SJSA1 (cell line): Measurements from ENCODE around the gene KRT34. TPM values are rescaled to one million over a fixed set of nuclear protein-coding genes. Genes with fewer than 3 reads are reported as not detected.
A peak's percentile ranks its signal among the peaks of the same experiment; 100 is the strongest.
"Not testable (repeated sequence)": the region's sequence is repeated elsewhere in the genome, so short reads cannot be mapped to it uniquely, and the experiment has no call there.

Experiments used
- DNase-seq, 2 experiments: peaks; one replicate each; pipeline ENCODE4 v3.0.0-alpha.2; 2015 to 2020; ENCODE audit warnings: low spot score in 2 of 2, low read depth in 1 of 2
- H3K27ac ChIP-seq: fragments of 250-450 bp; sonication (Bioruptor Pico); 2 replicates; pipeline ENCODE4 v1.5.1; 2020; ENCODE audit warnings: mild to moderate bottlenecking, moderate library complexity
- H3K27me3 ChIP-seq: fragments of 250-450 bp; sonication (Bioruptor Pico); replicated peaks from 2 replicates; pipeline ENCODE4 v1.5.1; 2020; ENCODE audit warnings: mild to moderate bottlenecking, moderate library complexity
- H3K36me3 ChIP-seq: fragments of 250-450 bp; sonication (Bioruptor Pico); 2 replicates; pipeline ENCODE4 v1.5.1; 2020; ENCODE audit warnings: mild to moderate bottlenecking
- H3K4me1 ChIP-seq: fragments of 250-450 bp; sonication (Bioruptor Pico); replicated peaks from 2 replicates; pipeline ENCODE4 v1.6.1; 2021; ENCODE audit warnings: mild to moderate bottlenecking
- H3K4me3 ChIP-seq: fragments of 250-450 bp; sonication (Bioruptor Pico); 2 replicates; pipeline ENCODE4 v1.5.1; 2020; ENCODE audit warnings: mild to moderate bottlenecking
- H3K9me3 ChIP-seq: fragments of 250-450 bp; sonication (Bioruptor Pico); replicated peaks from 2 replicates; pipeline ENCODE4 v1.5.1; 2020; ENCODE audit warnings: mild to moderate bottlenecking
- total RNA-seq: library from RNA; depleted of rRNA; stranded (reverse); fragments of >200 nt; shearing (Covaris generic); gene quantifications from 2 replicates; pipeline ENCODE4 v1.2.3, GENCODE V29; 2014

The KRT34 gene
- total RNA-seq, 1 experiment from 2014 or later: 0.84 TPM

DNA sequence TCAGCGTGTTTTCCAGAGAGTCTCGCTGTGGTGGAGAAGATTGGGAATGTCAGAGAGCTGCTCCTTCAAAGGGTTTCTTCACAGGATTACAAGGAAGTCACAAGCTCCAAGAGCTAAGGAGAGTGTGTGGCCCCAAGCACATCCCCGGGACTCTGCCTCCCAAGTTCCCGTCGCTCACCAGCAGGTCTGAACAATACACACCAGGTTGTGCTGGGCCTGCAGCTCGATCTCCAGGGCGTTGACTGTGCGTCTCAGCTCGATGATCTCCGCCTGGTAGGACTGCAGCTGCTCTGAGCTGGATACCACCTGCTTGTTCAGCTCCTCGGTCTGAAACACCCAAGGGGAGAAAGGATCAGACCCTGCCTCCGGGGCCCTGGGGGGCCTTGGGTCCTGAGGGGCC lies 12.9 kb upstream of the KRT34 start:
- H3K4me1 ChIP-seq, H3K27me3 ChIP-seq, H3K27ac ChIP-seq, H3K36me3 ChIP-seq, H3K9me3 ChIP-seq, H3K4me3 ChIP-seq, DNase-seq: not testable (repeated sequence)

DNA sequence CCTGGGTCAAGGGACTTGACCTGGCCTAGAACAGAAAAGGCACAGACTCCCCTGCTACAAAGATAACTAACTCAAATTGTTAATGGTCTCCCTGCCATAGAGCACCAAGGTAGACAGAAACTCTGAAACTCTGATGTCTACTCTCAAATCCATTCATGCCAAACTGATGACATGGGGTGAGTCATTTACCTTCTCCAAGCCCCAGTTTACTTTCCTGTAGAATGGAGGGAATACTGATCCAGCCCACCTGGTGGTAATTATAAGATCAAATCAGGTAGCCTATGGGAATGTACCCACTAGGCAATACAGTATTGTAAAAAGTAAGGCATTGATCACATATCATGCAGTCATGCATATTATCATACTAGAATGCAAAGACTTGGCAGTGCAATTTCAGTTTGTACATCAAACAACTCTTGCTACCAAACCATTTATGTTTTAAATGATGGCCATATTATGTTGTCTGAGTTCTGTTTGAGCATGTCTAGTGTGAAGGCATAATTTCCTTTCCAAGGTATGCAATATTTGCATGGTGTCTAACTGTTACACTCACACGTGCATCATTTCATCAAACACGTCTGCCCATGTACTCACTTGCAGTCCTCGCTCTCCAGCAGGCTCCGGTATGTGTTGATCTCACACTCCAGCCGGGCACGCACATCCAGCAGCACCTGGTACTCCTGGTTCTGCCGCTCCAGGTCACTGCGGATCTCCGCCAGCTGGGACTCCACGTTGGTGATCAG lies 12.3 kb upstream of the KRT34 start:
- DNase-seq: no peak
- Histone ChIP-seq H3K4me3 (no peak overlapping the region), H3K9me3 (no peaks in the 10 kb centered on the region), H3K27ac (no peak overlapping the region), H3K36me3 (no peaks in the 10 kb centered on the region), H3K4me1 (peaks cover 5% of the 10 kb centered on the region; the same call in 1 of the 2 replicates), H3K27me3 (no peaks in the 10 kb centered on the region)

DNA sequence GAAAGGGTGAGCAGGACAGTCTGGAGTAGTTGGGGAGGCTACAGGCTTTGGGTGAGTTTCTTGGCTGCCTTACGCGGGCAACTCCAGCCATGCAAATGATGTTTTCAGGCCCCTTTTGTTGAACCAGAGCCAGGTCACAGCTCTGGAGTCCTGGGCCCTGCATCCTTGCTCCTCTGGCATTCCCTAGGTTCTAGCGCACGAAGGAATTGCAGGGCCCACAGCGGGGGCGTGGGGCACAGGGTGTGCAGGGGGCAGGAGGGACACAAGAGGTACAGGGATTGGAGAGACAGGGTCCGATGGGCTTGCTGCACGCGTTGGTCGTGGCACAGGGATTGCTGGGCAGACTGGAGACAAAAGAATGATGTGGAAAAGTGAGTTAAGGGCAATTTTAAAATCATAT lies 11.7 kb upstream of the KRT34 start:
- Histone ChIP-seq H3K27me3 (no peaks in the 10 kb centered on the region), H3K36me3 (no peaks in the 10 kb centered on the region), H3K4me1 (peaks cover 5% of the 10 kb centered on the region; the same call in 1 of the 2 replicates), H3K9me3 (no peaks in the 10 kb centered on the region), H3K27ac (no peak overlapping the region), H3K4me3 (no peak overlapping the region)
- DNase-seq: no peak

DNA sequence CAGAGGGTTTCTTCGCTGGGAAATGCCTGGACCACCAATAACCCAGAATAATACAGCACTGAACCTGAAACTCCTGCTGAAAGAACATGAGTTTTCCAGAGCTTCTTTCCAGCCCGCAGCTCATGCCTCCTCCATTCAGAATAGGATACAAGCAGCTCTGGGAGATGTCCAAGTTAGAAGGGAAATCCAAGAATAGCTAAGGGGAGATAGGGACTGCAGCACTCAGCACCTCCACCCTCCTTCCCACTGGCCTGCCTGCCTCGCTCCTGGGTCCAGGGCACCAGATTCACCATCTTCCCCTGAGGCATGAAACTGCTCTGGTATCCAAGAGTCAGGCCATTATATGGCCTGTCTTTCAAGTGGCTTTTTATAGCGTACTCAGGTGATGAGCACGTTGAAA lies 11.2 kb upstream of the KRT34 start:
- no peak overlapping the region for H3K27ac ChIP-seq
- H3K4me3 ChIP-seq: no peak overlapping the region
- DNase-seq: no peak
- H3K4me1 ChIP-seq: peaks cover 5% of the 10 kb centered on the region; the same call in 1 of the 2 replicates
- no peaks in the 10 kb centered on the region for H3K27me3 ChIP-seq
- no peaks in the 10 kb centered on the region for H3K9me3 ChIP-seq
- H3K36me3 ChIP-seq: no peaks in the 10 kb centered on the region

DNA sequence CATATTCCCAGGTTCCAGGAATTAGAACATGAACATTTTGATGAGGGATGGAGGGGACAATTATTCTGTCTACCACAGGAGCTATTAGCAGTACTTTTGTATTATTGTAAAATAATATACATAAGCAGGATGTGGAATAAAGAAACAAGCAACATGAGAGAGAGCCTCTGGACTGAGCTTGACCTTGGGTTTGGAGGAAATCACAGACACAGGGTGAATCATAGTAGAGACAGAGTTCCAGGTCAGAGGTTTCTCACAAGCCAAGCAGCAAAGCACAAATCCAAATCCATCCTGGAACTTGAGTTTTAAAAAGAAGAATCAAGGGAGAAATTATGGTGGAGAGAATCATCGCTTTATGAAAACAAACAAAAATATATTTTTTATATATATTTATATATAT lies 10.2 kb upstream of the KRT34 start:
- Histone ChIP-seq H3K27me3 (no peaks in the 10 kb centered on the region), H3K9me3 (no peaks in the 10 kb centered on the region), H3K4me3 (no peak overlapping the region), H3K27ac (no peak overlapping the region), H3K36me3 (no peaks in the 10 kb centered on the region), H3K4me1 (peaks cover 5% of the 10 kb centered on the region; the same call in 1 of the 2 replicates)
- DNase-seq: no peak

DNA sequence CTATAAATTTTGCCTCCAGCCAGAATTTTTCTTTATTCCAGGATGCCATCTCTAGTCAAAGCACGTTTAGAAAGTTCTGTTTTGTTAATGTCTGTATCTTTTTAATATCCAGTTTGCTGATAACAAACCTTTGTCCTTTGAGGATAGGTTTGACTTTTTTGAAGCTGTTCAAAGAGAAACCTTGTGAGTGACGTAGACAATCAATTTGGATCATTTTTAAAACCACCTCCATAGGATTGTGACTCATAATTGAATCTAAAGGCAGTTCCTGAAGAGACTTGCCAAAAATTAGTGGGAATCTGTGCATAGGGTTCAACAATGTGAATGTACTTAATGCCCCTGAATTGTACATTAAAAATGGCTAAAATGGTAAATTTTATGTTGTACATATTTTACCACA lies 9.4 kb upstream of the KRT34 start:
- no peaks in the 10 kb centered on the region for H3K36me3 ChIP-seq
- no peaks in the 10 kb centered on the region for H3K9me3 ChIP-seq
- peaks cover 5% of the 10 kb centered on the region; the same call in 1 of the 2 replicates for H3K4me1 ChIP-seq
- no peak for DNase-seq
- H3K27me3 ChIP-seq: no peaks in the 10 kb centered on the region
- no peak overlapping the region for H3K27ac ChIP-seq
- H3K4me3 ChIP-seq: no peak overlapping the region

DNA sequence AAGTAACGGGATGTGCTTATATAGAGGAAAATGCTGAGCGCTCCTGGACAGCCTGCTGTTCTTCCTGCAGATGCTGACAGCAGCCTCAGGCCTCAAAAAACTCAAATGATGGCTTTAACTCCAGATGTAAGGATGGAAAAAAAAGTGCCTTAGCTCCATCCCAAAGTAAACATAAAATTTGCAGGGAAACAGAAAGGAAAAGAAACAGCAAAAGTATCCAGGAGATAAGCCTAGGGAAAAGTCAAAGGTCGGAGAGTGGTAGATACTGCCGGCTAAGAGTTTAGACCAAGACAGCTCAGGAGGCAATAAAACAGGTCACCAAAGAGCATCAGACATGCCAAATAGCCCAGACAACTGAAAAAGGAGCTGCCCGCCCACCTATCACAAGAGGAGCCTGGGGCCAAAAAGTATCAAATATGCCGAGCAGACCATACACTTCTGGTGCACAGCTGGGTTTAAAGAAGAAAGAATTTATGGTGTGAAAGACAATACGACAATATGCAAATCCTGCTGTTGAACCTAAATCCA lies 8.4 kb upstream of the KRT34 start:
- Histone ChIP-seq H3K27ac (no peak overlapping the region), H3K9me3 (0 out of 2 replicates have a peak, but pooled peaks cover 2% of the 10 kb centered on the region), H3K36me3 (no peaks in the 10 kb centered on the region), H3K4me1 (peaks cover 5% of the 10 kb centered on the region; the same call in 1 of the 2 replicates), H3K4me3 (no peak overlapping the region), H3K27me3 (no peaks in the 10 kb centered on the region)
- no peak for DNase-seq

DNA sequence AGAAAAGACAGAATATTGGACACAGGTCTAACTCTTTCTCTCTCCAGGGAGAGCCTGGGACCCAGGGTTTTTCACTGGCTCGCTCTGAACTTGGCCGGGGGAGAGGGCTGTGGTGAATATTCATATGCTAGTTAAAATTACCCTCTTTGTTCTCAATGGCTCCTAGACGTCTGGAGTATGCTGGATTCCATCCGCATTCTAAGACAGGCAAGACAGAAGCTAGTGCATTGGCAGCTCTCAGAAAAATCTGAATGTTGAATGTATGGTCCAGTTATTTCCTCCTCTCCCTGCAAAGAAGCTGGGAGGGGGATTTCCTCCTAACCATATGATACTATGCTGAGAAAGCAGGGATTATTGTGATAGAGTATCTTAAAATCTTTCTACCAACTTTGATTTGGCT lies 5.6 kb upstream of the KRT34 start:
- no peaks in the 10 kb centered on the region for H3K27me3 ChIP-seq
- H3K27ac ChIP-seq: no peak overlapping the region
- H3K4me3 ChIP-seq: no peak overlapping the region
- no peak for DNase-seq
- H3K4me1 ChIP-seq: peaks cover under 1% of the 10 kb centered on the region; the same call in 1 of the 2 replicates
- 0 out of 2 replicates have a peak, but pooled peaks cover 2% of the 10 kb centered on the region for H3K9me3 ChIP-seq
- no peaks in the 10 kb centered on the region for H3K36me3 ChIP-seq

DNA sequence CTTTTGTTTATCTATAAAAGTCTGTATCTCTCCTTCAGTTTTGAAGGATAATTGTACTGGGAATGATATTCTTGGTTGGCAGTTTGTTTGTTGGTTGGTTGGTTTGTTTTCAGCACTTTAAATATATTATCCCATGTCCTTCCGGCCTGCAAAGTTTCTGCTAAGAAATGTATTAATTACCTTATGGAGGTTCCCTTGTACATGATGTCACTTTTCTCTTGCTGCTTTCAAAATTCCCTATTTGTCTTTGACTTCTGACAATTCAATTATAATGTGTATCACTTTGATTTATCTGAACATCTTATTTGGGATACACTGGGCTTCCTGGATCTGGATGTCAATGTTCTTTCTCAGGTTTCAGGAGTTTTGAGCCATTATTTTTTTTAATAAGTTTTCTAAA lies 4.1 kb upstream of the KRT34 start:
- no peak for DNase-seq
- H3K36me3 ChIP-seq: no peaks in the 10 kb centered on the region
- no peaks in the 10 kb centered on the region for H3K27me3 ChIP-seq
- H3K4me3 ChIP-seq: no peak overlapping the region
- H3K4me1 ChIP-seq: peaks cover 15% of the 10 kb centered on the region
- 0 out of 2 replicates have a peak, but pooled peaks cover 2% of the 10 kb centered on the region for H3K9me3 ChIP-seq
- no peak overlapping the region for H3K27ac ChIP-seq

DNA sequence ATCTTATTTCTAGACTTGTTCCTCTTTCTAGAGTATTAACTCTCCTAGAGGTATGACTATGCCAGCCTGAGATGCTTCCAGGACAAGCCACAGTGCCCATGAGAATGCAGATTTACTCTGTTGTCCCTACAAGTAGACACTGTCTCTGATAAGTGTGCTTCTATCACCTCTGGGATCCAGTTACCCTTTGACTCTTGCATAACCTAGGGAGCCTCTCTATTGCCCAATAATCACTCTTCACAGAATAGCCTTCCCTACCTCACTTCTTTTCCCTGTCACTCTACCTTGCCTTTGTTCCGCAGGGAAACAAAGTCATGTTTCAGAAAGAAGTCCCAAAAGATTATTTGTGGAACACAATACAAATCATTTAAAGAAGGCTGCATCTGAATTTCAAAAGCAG lies 1.6 kb upstream of the KRT34 start:
- no peak for DNase-seq
- no peaks in the 10 kb centered on the region for H3K36me3 ChIP-seq
- H3K4me3 ChIP-seq: no peak overlapping the region
- H3K4me1 ChIP-seq: peaks cover 32% of the 10 kb centered on the region
- H3K9me3 ChIP-seq: 0 out of 2 replicates have a peak, but pooled peaks cover 2% of the 10 kb centered on the region
- no peaks in the 10 kb centered on the region for H3K27me3 ChIP-seq
- no peak overlapping the region for H3K27ac ChIP-seq

DNA sequence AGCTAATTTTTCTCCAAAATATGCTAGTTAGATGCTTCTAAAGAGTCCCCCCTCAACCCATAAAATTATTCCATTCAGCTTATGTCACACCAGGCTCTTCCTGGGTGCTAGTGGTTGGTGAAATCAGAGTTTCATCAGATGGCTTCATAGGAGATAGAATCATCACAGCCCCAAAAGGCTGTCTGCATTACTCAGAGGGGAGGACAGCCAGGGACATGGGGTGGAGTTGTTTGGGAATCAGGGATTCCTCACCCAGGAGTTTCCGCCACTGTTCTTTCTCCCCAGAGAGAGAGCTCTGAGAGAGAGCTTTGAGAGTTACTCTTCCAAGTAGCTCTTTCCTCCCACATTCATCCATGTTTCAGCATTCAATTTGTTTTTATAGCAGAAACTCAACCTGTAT lies 288 bp upstream of the KRT34 start:
- Histone ChIP-seq H3K27ac (no peak overlapping the region), H3K27me3 (no peaks in the 10 kb centered on the region), H3K36me3 (no peaks in the 10 kb centered on the region), H3K4me1 (peaks cover 41% of the 10 kb centered on the region), H3K9me3 (0 out of 2 replicates have a peak, but pooled peaks cover 2% of the 10 kb centered on the region), H3K4me3 (no peak overlapping the region)
- no peak for DNase-seq

DNA sequence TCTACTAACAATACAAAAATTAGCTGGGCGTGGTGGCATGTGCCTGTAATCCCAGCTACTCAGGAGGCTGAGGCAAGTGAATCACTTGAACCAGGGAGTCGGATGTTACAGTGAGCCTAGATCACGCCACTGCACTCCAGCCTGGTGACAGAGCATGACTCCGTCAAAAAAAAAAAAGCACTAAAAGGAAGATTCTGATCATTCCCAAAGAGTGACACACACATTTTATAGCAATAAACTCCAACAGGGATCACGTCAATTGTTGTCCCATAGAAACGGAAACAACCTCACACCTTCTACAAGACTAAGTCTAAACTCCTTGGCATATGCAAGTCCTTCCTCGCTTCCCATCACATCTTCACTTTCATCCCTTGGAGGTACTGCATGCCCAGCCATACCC lies 2.0 kb downstream of the KRT34 start:
- peaks cover 42% of the 10 kb centered on the region for H3K4me1 ChIP-seq

DNA sequence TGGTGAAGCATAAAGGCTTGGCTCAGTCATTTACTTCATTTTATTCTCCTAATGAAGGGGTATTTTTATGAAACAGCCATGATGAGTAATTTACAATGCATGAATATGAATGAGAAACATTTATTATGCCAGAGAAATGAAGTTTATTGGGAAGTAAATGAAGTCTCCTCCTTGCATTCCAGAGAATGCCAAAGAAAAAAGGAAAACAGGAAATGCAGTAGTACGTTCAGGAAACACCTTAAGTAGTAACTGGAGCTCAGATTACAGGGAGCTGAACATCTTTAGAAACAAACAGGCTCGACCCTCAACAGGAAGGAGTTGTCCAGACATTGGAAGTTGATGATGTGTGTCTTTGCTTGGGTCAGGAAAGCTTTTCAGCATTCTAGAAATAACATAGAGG lies 4.6 kb downstream of the KRT34 start:
- Histone ChIP-seq H3K4me3 (no peak overlapping the region), H3K9me3 (no peaks in the 10 kb centered on the region), H3K4me1 (peaks cover 41% of the 10 kb centered on the region), H3K27ac (peak overlapping the region; percentile 31), H3K36me3 (no peaks in the 10 kb centered on the region), H3K27me3 (no peaks in the 10 kb centered on the region)
- DNase-seq: peak in 1 of 2 experiments; percentile 4

More for the DNA sequence above, 2.0 kb downstream of the KRT34 start:
- H3K27ac ChIP-seq: peak overlapping the region; percentile 94
- H3K27me3 ChIP-seq, H3K9me3 ChIP-seq, H3K4me3 ChIP-seq, H3K36me3 ChIP-seq: not testable (repeated sequence)
- peak; percentile 79 to 91 for DNase-seq

DNA sequence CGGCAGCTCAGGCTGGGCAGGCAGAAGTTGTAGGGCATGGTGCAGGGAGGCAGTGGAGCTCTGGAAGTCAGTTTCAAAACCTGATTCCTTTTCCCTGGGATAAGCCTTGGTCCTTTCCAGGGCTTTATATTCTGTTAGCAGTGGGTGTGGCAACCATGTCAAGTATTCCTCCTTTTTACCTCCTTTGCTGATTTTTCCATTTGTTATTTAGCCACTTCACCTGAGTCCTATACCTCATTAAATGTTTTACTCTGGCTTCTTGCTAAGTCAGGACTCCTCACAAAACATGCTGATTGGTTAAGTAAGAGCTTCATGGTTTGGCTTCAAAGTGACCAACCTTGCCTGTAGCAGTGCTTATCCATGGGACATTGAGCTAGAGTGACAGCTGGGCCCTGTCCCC lies 12.4 kb downstream of the KRT34 start, which contains the start of gene KRT33B:
Gene KRT33B, minus strand, starts transcription at position 101 of the 400 bp plus-strand sequence. Its CDS starts 63 bp downstream, at position 38.
- H3K27me3 ChIP-seq: no peaks in the 10 kb centered on the region
- DNase-seq: no peak
- peaks cover 17% of the 10 kb centered on the region for H3K4me1 ChIP-seq
- H3K27ac ChIP-seq: no peak within 1 kb of the TSS
- H3K4me3 ChIP-seq: no peak within 1 kb of the TSS
- H3K36me3 ChIP-seq: no peaks in the 10 kb centered on the region
- H3K9me3 ChIP-seq: no peaks in the 10 kb centered on the region
